K562 (cell line): ENCODE measurements around the gene GCSH. TPM values are rescaled to one million over a fixed set of nuclear protein-coding genes. Genes with fewer than 3 reads are reported as not detected.
A peak's percentile ranks its signal among the peaks of the same experiment; 100 is the strongest.

Experiments
- ARNT ChIP-seq, 2 experiments: fragments of 450-650 bp; IDR thresholded peaks; 2 replicates each; pipeline ENCODE4 v1.6.1; 2016; ENCODE audit warnings: mild to moderate bottlenecking in 1 of 2
- CEBPG ChIP-seq, 3 experiments: fragments of 200-800 bp in 1 of 3; sonication (Bioruptor generic) in 1 of 3; sonication (generic) in 1 of 3; formaldehyde crosslinking in 1 of 3; IDR thresholded peaks in 2 of 3; conservative IDR thresholded peaks in 1 of 3; 2 replicates each; pipeline versions ENCODE4 v1.6.1 to v1.8.0; 2016 to 2022; ENCODE audit warnings: missing compliant biosample characterization in 2 of 3, missing genetic modification characterization in 2 of 3, mild to moderate bottlenecking in 1 of 3, missing genetic modification reagents in 1 of 3
- DPF2 ChIP-seq: fragments of 450-650 bp; IDR thresholded peaks from 2 replicates; pipeline ENCODE4 v1.6.1; 2016
- FOXP1 ChIP-seq: sonication (generic); formaldehyde crosslinking; IDR thresholded peaks from 2 replicates; pipeline ENCODE4 v1.8.0; 2022; ENCODE audit warnings: mild to moderate bottlenecking, missing genetic modification reagents
- LEF1 ChIP-seq: fragments of 450-650 bp; IDR thresholded peaks from 2 replicates; pipeline ENCODE4 v1.6.1; 2016; ENCODE audit warnings: mild to moderate bottlenecking
- NKRF ChIP-seq: fragments of 450-650 bp; IDR thresholded peaks from 2 replicates; pipeline ENCODE4 v1.6.1; 2016; ENCODE audit warnings: borderline replicate concordance
- PHF8 ChIP-seq: fragments of 200-600 bp; sonication (generic); IDR thresholded peaks from 2 replicates; pipeline ENCODE4 v1.6.1; 2012; ENCODE audit warnings: mixed run types, mild to moderate bottlenecking, inconsistent platforms, low read length, moderate library complexity, borderline replicate concordance
- POLR2A ChIP-seq: fragments of 450-650 bp; conservative IDR thresholded peaks from 2 replicates; pipeline ENCODE4 v1.6.1; 2016
- POLR2AphosphoS2 ChIP-seq: IDR thresholded peaks from 2 replicates; pipeline ENCODE4 v1.6.1; 2012; ENCODE audit warnings: low read length, improper control_type of control experiment
- PPARD ChIP-seq: fragments of 250-450 bp; sonication (Bioruptor Pico); IDR thresholded peaks from 2 replicates; pipeline ENCODE4 v1.8.0; 2022; ENCODE audit warnings: inconsistent platforms, mild to moderate bottlenecking, moderate library complexity
- RBFOX2 ChIP-seq: fragments of 200-400 bp; formaldehyde crosslinking; IDR thresholded peaks from 2 replicates; pipeline ENCODE4 v1.6.1; 2017; ENCODE audit warnings: low read depth, mild to moderate bottlenecking, low read length, moderate library complexity
- SMARCA4 ChIP-seq: fragments of 450-650 bp; IDR thresholded peaks from 2 replicates; pipeline ENCODE4 v1.6.1; 2016
- STAT6 ChIP-seq: sonication (generic); formaldehyde crosslinking; IDR thresholded peaks from 2 replicates; pipeline ENCODE4 v1.8.1; 2023; ENCODE audit warnings: mild to moderate bottlenecking, missing genetic modification reagents
- polyA plus RNA-seq, 8 experiments: library from polyadenylated mRNA; depleted of rRNA in 4 of 8; stranded (reverse) in 5 of 8; unstranded in 3 of 8; fragments of >200 nt; fragmentation: Nextera tagmentation in 2 of 8; fragmentation: Illumina TruSeq in 1 of 8; extraction: Ambion mirVana in 2 of 8; extraction: Trizol in 1 of 8; gene quantifications; 2 replicates each; pipeline versions ENCODE4 v1.2.1 to v1.2.3, GENCODE V29; 2011 to 2014; ENCODE audit warnings: inconsistent platforms in 1 of 8, missing spikeins in 1 of 8
- total RNA-seq, 7 experiments: library from RNA; depleted of rRNA in 6 of 7; stranded (reverse); fragments of >200 nt in 6 of 7; fragmentation: Illumina TruSeq in 2 of 7; extraction: Trizol in 2 of 7; gene quantifications; 2 replicates each; pipeline versions ENCODE4 v1.2.1 to v1.2.3, GENCODE V29; 2011 to 2021; ENCODE audit warnings: low replicate concordance in 1 of 7
- TF ChIP-seq, protein P1 (sequence below): sonication (generic); formaldehyde crosslinking; IDR thresholded peaks from 2 replicates; pipeline ENCODE4 v1.8.1; 2022; ENCODE audit warnings: missing genetic modification reagents

GCSH gene
- total and polyA plus RNA-seq, 9 of the 15 experiments (the other 6 are each of a cell fraction or from before 2014, with no cell fraction given) = 35.0 to 121 (median 89.0) TPM

GRCh38 chr16:81096715-81097208, 567 bp upstream of the GCSH start (continued):
- TF ChIP-seq CEBPG (CRISPR knock-in tag; IDR thresholded peaks at IDR 0.05) (no peak), CEBPG (tag; conservative IDR thresholded peaks at IDR 0.05 in 1 of 2, IDR thresholded peaks at IDR 0.05 in 1 of 2) (0 out of 4 replicates have a peak, but pooled peaks of 1 of the 2 experiments have one; percentile 20), NKRF (peak; percentile 57; the same call in 1 of the 2 replicates), SMARCA4 (peak; percentile 46; the same call in 1 of the 2 replicates), STAT6 (no peak), FOXP1 (CRISPR knock-in tag) (no peak), RBFOX2 (no peak), DPF2 (peak; percentile 15; the same call in 1 of the 2 replicates), PPARD (no peak), POLR2AphosphoS2 (no peak), ARNT (IDR thresholded peaks at IDR 0.05) (peak in 1 of 2 experiments; percentile 98; a peak in 2 of 4 replicates), LEF1 (peak; percentile 41; the same call in 1 of the 2 replicates), POLR2A (peak; percentile 74), PHF8 (peak; percentile 42; the same call in 1 of the 2 replicates)
- TF ChIP-seq, protein P1, sequence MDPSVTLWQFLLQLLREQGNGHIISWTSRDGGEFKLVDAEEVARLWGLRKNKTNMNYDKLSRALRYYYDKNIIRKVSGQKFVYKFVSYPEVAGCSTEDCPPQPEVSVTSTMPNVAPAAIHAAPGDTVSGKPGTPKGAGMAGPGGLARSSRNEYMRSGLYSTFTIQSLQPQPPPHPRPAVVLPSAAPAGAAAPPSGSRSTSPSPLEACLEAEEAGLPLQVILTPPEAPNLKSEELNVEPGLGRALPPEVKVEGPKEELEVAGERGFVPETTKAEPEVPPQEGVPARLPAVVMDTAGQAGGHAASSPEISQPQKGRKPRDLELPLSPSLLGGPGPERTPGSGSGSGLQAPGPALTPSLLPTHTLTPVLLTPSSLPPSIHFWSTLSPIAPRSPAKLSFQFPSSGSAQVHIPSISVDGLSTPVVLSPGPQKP (CRISPR knock-in tag) = no peak
